Fibroblast of gingiva (primary cell): ENCODE results near the gene FGF13.

Source experiments
- DNase-seq: peaks from one replicate; pipeline ENCODE4 v3.0.0-alpha.2; 2011; ENCODE audit warnings: low read depth

FGF13 gene

GRCh38 chrX:138664016-138664415 is 47.5 kb downstream of the FGF13 start:
- no peak for DNase-seq

GRCh38 chrX:138651494-138651893 is 60.0 kb downstream of the FGF13 start:
- no peak for DNase-seq

GRCh38 chrX:138648568-138648967 is 62.9 kb downstream of the FGF13 start:
- no peak for DNase-seq

GRCh38 chrX:138638996-138639395 is 72.5 kb downstream of the FGF13 start:
- DNase-seq: no peak
